ENCODE measurements around the gene PNMA8A. TPM values are rescaled to one million over a fixed set of nuclear protein-coding genes. Genes with fewer than 3 reads are reported as not detected.
A peak's percentile ranks its signal among the peaks of the same experiment; 100 is the strongest.

PNMA8A gene
- total RNA-seq, 5 donors from 2014 or later (not counting 1 experiment from before 2014, with no cell fraction given): 0.15 to 1.1 (median 0.43) TPM; not detected in 2

DNA sequence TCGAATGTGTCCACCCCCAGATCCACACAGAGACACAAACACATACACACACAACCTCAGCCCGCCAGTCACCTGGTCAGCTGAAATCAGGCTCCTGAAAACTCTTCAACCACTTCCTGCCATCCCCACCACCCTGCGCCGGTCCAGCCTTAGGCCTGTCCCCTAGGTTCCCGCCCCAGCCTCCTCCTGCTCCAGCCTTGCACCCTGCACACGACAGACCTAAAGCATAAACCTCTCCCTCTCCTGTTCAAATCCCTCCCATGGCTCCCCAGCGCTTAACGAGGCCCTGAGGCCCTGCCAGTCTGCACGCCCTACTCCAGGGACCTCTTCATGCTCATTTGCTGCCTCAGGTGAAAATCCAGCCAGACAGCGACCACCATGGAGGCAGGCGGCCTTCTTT, 17.2 kb upstream of the PNMA8A start:
- DNase-seq (no peak), ATAC-seq (replicated peaks in 1 of 4) (no peak)
- H3K9me3 Mint-ChIP-seq: no peaks in the 10 kb centered on the region
- peaks cover 2 to 45% of the 10 kb centered on the region in 2 experiments for H3K4me1 ChIP-seq (ENCODE audit: control insufficient read depth in 1 of 2, extremely low read depth in 1 of 2, insufficient read depth in 2 of 2, low read length in 2 of 2)
- H3K36me3 ChIP-seq (ENCODE audit: control insufficient read depth in 2 of 2, extremely low read depth in 1 of 2, insufficient read depth in 1 of 2, low read length in 1 of 2): no peaks in the 10 kb centered on the region
- H3K4me3 Mint-ChIP-seq: peak overlapping the region in 1 of 3 donors; percentile 14
- H3K36me3 Mint-ChIP-seq: no peaks in the 10 kb centered on the region
- H3K27ac ChIP-seq (ENCODE audit: low read length): no peak overlapping the region
- H3K27me3 ChIP-seq (replicated peaks in 1 of 2; ENCODE audit: control insufficient read depth in 2 of 2, extremely low read depth in 1 of 2, insufficient read depth in 2 of 2, low read length in 1 of 2): peaks cover 7 to 73% of the 10 kb centered on the region in 2 experiments
- CTCF ChIA-PET: no interaction called here
- H3K4me1 Mint-ChIP-seq: peaks cover 30 to 35% (median 33%) of the 10 kb centered on the region in 3 donors
- H3K4me3 ChIP-seq (ENCODE audit: control insufficient read depth in 1 of 2, extremely low read depth in 1 of 2, low read length in 1 of 2): no peak overlapping the region
- peaks cover 59 to 78% of the 10 kb centered on the region in 2 donors for H3K27me3 Mint-ChIP-seq
- WGBS (ENCODE audit: insufficient coverage): 21% methylated on average over 11 of the region's 11 CpGs
- H3K27ac Mint-ChIP-seq: no peak overlapping the region
- H3K9me3 ChIP-seq: no peaks in the 10 kb centered on the region
- POLR2A ChIA-PET: no interaction called here

DNA sequence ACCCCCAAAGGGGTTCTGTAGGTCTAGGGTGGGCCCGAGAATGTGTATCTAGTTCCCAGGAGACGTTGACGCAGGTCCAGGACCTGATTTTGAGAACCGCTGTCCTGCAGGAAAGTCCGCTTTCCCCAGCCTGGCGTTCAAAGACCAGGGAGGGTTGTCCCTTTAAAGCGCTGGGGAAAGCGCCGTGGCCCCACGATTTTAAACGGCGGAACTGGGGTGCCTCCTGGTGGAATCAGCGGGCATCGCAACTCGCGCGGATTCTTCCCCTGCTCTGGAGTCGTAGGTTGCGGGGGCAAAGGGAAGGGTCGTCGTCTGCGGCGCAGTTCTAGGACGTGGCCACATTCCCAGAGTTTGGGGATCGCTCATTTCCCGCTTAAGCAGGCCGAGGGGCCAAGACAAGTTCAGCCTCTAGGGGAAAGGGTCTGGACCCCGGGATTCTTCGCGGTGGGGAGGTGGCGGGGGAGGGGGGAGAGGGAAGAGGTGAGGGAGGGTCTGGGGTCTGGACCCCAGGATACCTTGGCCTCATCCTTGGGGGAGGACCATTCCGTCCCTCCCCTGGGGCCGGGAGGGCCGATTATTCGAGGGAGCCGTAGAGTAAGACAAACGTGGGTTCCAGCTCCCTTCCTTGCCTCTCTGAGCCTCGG, 16.6 kb upstream of the PNMA8A start:
- peak; percentile 27 to 81 (median 67) for DNase-seq
- Mint-ChIP-seq H3K4me3 (peak overlapping the region in 2 of 3 donors; percentile 9 to 52), H3K27me3 (peaks cover 59 to 76% of the 10 kb centered on the region in 2 donors), H3K27ac (no peak overlapping the region), H3K9me3 (no peaks in the 10 kb centered on the region), H3K4me1 (peaks cover 30 to 33% (median 33%) of the 10 kb centered on the region in 3 donors), H3K36me3 (no peaks in the 10 kb centered on the region)
- H3K9me3 ChIP-seq: no peaks in the 10 kb centered on the region
- peaks cover under 1 to 42% of the 10 kb centered on the region in 2 experiments for H3K4me1 ChIP-seq (ENCODE audit: control insufficient read depth in 1 of 2, extremely low read depth in 1 of 2, insufficient read depth in 2 of 2, low read length in 2 of 2)
- ChIA-PET POLR2A (no interaction called here), CTCF (no interaction called here)
- no peak overlapping the region for H3K4me3 ChIP-seq (ENCODE audit: control insufficient read depth in 1 of 2, extremely low read depth in 1 of 2, low read length in 1 of 2)
- whole genome bisulfite sequencing (ENCODE audit: insufficient coverage): under 1% methylated on average over 17 of the region's 38 CpGs
- H3K27me3 ChIP-seq (replicated peaks in 1 of 2; ENCODE audit: control insufficient read depth in 2 of 2, extremely low read depth in 1 of 2, insufficient read depth in 2 of 2, low read length in 1 of 2): peaks cover 7 to 69% of the 10 kb centered on the region in 2 experiments
- no peak overlapping the region for H3K27ac ChIP-seq (ENCODE audit: low read length)
- ATAC-seq (replicated peaks in 1 of 4): peak; percentile 60 to 83 (median 74)
- H3K36me3 ChIP-seq (ENCODE audit: control insufficient read depth in 2 of 2, extremely low read depth in 1 of 2, insufficient read depth in 1 of 2, low read length in 1 of 2): no peaks in the 10 kb centered on the region

DNA sequence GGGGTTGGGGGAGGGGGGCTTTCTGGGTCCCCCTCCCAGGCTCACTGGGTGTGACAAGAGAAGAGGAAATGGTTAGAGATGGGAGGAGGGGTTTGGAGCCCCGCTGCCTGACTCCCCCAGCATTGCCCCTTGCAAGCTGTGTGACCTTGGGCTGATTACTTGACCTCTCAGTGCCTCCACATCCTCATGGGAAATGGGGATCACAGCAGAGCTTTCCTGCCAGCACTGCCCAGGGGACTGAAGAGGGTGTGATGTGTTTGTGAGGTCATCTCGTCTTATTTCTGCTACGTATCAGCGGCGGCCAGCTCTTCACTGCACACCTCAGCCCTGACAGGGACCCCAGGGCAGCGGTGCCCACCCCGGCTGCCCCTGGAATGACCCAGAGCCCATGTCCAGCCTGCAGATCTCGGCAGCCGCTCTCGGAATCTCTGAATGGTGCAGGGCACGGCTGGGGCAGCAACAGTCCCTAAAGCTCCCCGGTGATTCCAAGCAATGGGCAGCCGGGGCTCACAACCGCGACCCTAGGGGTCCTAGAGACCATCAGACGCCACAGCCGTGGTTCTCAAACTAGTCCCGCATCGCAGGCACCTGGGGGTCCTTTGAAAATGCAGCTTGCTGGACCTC, 15.9 kb upstream of the PNMA8A start:
- no peak overlapping the region for H3K27ac Mint-ChIP-seq
- no peak for DNase-seq
- no peaks in the 10 kb centered on the region for H3K36me3 Mint-ChIP-seq
- H3K4me1 Mint-ChIP-seq: peaks cover 30 to 33% (median 33%) of the 10 kb centered on the region in 3 donors
- POLR2A ChIA-PET: no interaction called here
- Histone ChIP-seq H3K4me1 (ENCODE audit: control insufficient read depth in 1 of 2, extremely low read depth in 1 of 2, insufficient read depth in 2 of 2, low read length in 2 of 2) (peaks cover 0 to 35% of the 10 kb centered on the region in 2 experiments), H3K9me3 (no peaks in the 10 kb centered on the region), H3K4me3 (ENCODE audit: control insufficient read depth in 1 of 2, extremely low read depth in 1 of 2, low read length in 1 of 2) (no peak overlapping the region), H3K27ac (ENCODE audit: low read length) (no peak overlapping the region), H3K36me3 (ENCODE audit: control insufficient read depth in 2 of 2, extremely low read depth in 1 of 2, insufficient read depth in 1 of 2, low read length in 1 of 2) (no peaks in the 10 kb centered on the region), H3K27me3 (replicated peaks in 1 of 2; ENCODE audit: control insufficient read depth in 2 of 2, extremely low read depth in 1 of 2, insufficient read depth in 2 of 2, low read length in 1 of 2) (peaks cover 7 to 63% of the 10 kb centered on the region in 2 experiments)
- no peaks in the 10 kb centered on the region for H3K9me3 Mint-ChIP-seq
- peak overlapping the region in 2 of 3 donors; percentile 9 to 52 for H3K4me3 Mint-ChIP-seq
- 14% methylated on average over 14 of the region's 19 CpGs for WGBS (ENCODE audit: insufficient coverage)
- CTCF ChIA-PET: no interaction called here
- peaks cover 64 to 78% of the 10 kb centered on the region in 2 donors for H3K27me3 Mint-ChIP-seq
- ATAC-seq (replicated peaks in 1 of 4): no peak

DNA sequence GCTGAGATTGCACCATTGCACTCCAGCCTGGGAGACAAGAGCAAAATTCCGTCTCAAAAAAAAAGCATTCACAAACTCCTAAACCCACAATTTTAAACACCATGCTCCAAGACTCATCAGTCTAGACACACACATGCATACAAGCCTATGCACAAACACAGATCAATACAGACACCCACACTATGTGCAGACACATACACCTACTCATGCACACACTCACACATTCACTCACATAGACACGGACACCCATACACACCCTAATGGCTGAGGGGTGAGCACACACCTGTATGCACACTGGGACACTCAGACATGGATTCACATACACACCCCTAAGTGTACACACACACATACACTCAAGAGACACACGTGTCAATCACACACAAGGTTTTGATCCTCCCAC, 15.0 kb upstream of the PNMA8A start:
- no peaks in the 10 kb centered on the region for H3K9me3 ChIP-seq
- no peak overlapping the region for H3K27ac ChIP-seq (ENCODE audit: low read length)
- Mint-ChIP-seq H3K27me3 (peaks cover 59 to 77% of the 10 kb centered on the region in 2 donors), H3K4me1 (peaks cover 27 to 33% (median 31%) of the 10 kb centered on the region in 3 donors), H3K4me3 (peak overlapping the region in 1 of 3 donors; percentile 52), H3K27ac (peak overlapping the region in 1 of 2 donors; percentile 21), H3K9me3 (no peaks in the 10 kb centered on the region), H3K36me3 (no peaks in the 10 kb centered on the region)
- POLR2A ChIA-PET: no interaction called here
- H3K4me1 ChIP-seq (ENCODE audit: control insufficient read depth in 1 of 2, extremely low read depth in 1 of 2, insufficient read depth in 2 of 2, low read length in 2 of 2): peaks cover 0 to 29% of the 10 kb centered on the region in 2 experiments
- 82% methylated on average over 3 of the region's 3 CpGs for WGBS (ENCODE audit: insufficient coverage)
- CTCF ChIA-PET: no interaction called here
- no peaks in the 10 kb centered on the region for H3K36me3 ChIP-seq (ENCODE audit: control insufficient read depth in 2 of 2, extremely low read depth in 1 of 2, insufficient read depth in 1 of 2, low read length in 1 of 2)
- ATAC-seq (replicated peaks in 1 of 4) (no peak), DNase-seq (no peak)
- H3K4me3 ChIP-seq (ENCODE audit: control insufficient read depth in 1 of 2, extremely low read depth in 1 of 2, low read length in 1 of 2): no peak overlapping the region
- H3K27me3 ChIP-seq (replicated peaks in 1 of 2; ENCODE audit: control insufficient read depth in 2 of 2, extremely low read depth in 1 of 2, insufficient read depth in 2 of 2, low read length in 1 of 2): peaks cover 4 to 53% of the 10 kb centered on the region in 2 experiments

DNA sequence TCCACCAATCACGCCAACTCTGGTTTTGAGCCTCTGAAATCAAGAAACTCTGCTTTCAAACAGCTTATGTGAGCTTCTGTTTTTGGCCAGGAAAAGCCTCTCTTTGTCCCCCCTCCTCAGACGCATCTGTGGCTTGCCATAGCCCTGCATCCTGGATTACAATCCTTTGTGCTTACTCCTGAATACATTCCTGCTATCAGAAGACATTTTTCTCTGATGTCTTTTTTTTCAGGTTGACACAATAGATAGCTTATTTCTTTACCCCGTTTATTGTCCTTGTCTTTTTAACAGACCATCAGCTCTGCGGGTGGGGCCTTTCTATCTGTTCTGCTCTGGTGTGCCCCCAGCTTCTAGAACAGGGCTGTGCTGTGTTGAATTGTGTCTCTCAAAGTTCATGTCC, 13.3 kb upstream of the PNMA8A start:
- 63% methylated on average over 2 of the region's 4 CpGs for WGBS (ENCODE audit: insufficient coverage)
- no peaks in the 10 kb centered on the region for H3K36me3 Mint-ChIP-seq
- Histone ChIP-seq H3K27ac (ENCODE audit: low read length) (no peak overlapping the region), H3K36me3 (ENCODE audit: control insufficient read depth in 2 of 2, extremely low read depth in 1 of 2, insufficient read depth in 1 of 2, low read length in 1 of 2) (no peaks in the 10 kb centered on the region), H3K27me3 (replicated peaks in 1 of 2; ENCODE audit: control insufficient read depth in 2 of 2, extremely low read depth in 1 of 2, insufficient read depth in 2 of 2, low read length in 1 of 2) (peaks cover 2 to 39% of the 10 kb centered on the region in 2 experiments), H3K4me1 (ENCODE audit: control insufficient read depth in 1 of 2, extremely low read depth in 1 of 2, insufficient read depth in 2 of 2, low read length in 2 of 2) (peaks cover 0 to 23% of the 10 kb centered on the region in 2 experiments), H3K4me3 (ENCODE audit: control insufficient read depth in 1 of 2, extremely low read depth in 1 of 2, low read length in 1 of 2) (no peak overlapping the region), H3K9me3 (no peaks in the 10 kb centered on the region)
- peaks cover 53 to 64% of the 10 kb centered on the region in 2 donors for H3K27me3 Mint-ChIP-seq
- peaks cover 19 to 22% (median 20%) of the 10 kb centered on the region in 3 donors for H3K4me1 Mint-ChIP-seq
- no peaks in the 10 kb centered on the region for H3K9me3 Mint-ChIP-seq
- no peak for ATAC-seq (replicated peaks in 1 of 4)
- DNase-seq: no peak
- ChIA-PET CTCF (interaction anchor here in 1 of 2 donors (0.8 kb wide), 1 partner anchor 81 kb away, joined by 5 read pairs; no protein-coding TSS in a partner anchor), POLR2A (no interaction called here)
- no peak overlapping the region for H3K4me3 Mint-ChIP-seq
- H3K27ac Mint-ChIP-seq: no peak overlapping the region

DNA sequence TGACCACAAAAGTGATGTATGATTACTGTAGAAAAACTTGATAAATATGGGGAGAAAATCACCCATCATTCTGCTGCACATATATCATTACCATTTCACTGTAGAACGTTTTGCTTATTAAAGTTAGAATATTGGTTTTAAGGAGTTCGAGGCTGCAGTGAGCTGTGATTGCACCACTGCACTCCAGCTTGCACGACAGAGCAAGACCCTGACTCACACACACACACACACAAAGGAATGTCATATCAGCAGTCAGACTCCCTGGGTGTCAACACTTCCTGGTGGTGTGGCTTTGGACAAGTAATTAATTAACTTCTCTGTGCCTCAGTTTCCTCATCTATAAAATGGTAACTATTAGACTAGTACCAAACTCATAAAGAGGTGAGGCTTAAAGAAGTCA, 11.3 kb upstream of the PNMA8A start:
- Histone ChIP-seq H3K9me3 (no peaks in the 10 kb centered on the region), H3K4me1 (ENCODE audit: control insufficient read depth in 1 of 2, extremely low read depth in 1 of 2, insufficient read depth in 2 of 2, low read length in 2 of 2) (peaks cover 0 to 8% of the 10 kb centered on the region in 2 experiments), H3K27ac (ENCODE audit: low read length) (no peak overlapping the region), H3K4me3 (ENCODE audit: control insufficient read depth in 1 of 2, extremely low read depth in 1 of 2, low read length in 1 of 2) (no peak overlapping the region), H3K36me3 (ENCODE audit: control insufficient read depth in 2 of 2, extremely low read depth in 1 of 2, insufficient read depth in 1 of 2, low read length in 1 of 2) (no peaks in the 10 kb centered on the region), H3K27me3 (replicated peaks in 1 of 2; ENCODE audit: control insufficient read depth in 2 of 2, extremely low read depth in 1 of 2, insufficient read depth in 2 of 2, low read length in 1 of 2) (peaks cover 2 to 32% of the 10 kb centered on the region in 2 experiments)
- no peaks in the 10 kb centered on the region for H3K36me3 Mint-ChIP-seq
- H3K4me3 Mint-ChIP-seq: no peak overlapping the region
- H3K4me1 Mint-ChIP-seq: peaks cover under 1 to 11% (median 9%) of the 10 kb centered on the region in 3 donors
- no peak overlapping the region for H3K27ac Mint-ChIP-seq
- ATAC-seq (replicated peaks in 1 of 4) (no peak), DNase-seq (no peak)
- H3K27me3 Mint-ChIP-seq: peaks cover 49 to 57% of the 10 kb centered on the region in 2 donors
- no peaks in the 10 kb centered on the region for H3K9me3 Mint-ChIP-seq
- POLR2A ChIA-PET: no interaction called here
- CTCF ChIA-PET: interaction anchor here in 1 of 2 donors (0.6 kb wide), 1 partner anchor 82 kb away, joined by 3 read pairs; no protein-coding TSS in a partner anchor
- WGBS (ENCODE audit: insufficient coverage): no CpG with 5 or more reads among the region's 3 CpGs

Measured in T-cell (primary cell).